HG02885 (cell line): Measurements from ENCODE around the gene LRRC55.
"Not testable (repeated sequence)": the region's sequence is repeated elsewhere in the genome, so short reads cannot be mapped to it uniquely, and the experiment has no call there.

Source experiments
- ATAC-seq: cut with Tn5 transposase; IDR thresholded peaks from one replicate; pipeline ENCODE4 v1.9.1; 2021; ENCODE audit warnings: mild to moderate bottlenecking; ENCODE audit not compliant: unreplicated experiment, poor library complexity

LRRC55 gene

GRCh38 chr11:57158599-57158998 is 23.2 kb upstream of the LRRC55 start:
- ATAC-seq: no peak

GRCh38 chr11:57160665-57161064 is 21.1 kb upstream of the LRRC55 start:
- ATAC-seq: no peak

GRCh38 chr11:57161351-57161750 is 20.4 kb upstream of the LRRC55 start:
- no peak for ATAC-seq

GRCh38 chr11:57162179-57162898 is 19.4 kb upstream of the LRRC55 start:
- ATAC-seq: no peak

GRCh38 chr11:57163160-57163868 is 18.4 kb upstream of the LRRC55 start:
- no peak for ATAC-seq

- no peak for ATAC-seq
These were observed 17.4 kb upstream of the LRRC55 start for GRCh38 chr11:57164317-57164716.

GRCh38 chr11:57167125-57167846 is 14.5 kb upstream of the LRRC55 start:
- ATAC-seq: no peak

- ATAC-seq: not testable (repeated sequence)
These were observed 11.9 kb upstream of the LRRC55 start for GRCh38 chr11:57169732-57170313.

- ATAC-seq: no peak
These were observed 9.7 kb upstream of the LRRC55 start for GRCh38 chr11:57172031-57172430.

- ATAC-seq: no peak
These were observed 7.1 kb upstream of the LRRC55 start for GRCh38 chr11:57174656-57175055.

GRCh38 chr11:57175478-57175877 is 6.3 kb upstream of the LRRC55 start:
- no peak for ATAC-seq

- no peak for ATAC-seq
These were observed 3.4 kb upstream of the LRRC55 start for GRCh38 chr11:57178334-57178733.

GRCh38 chr11:57179681-57180080 is 2.1 kb upstream of the LRRC55 start:
- no peak for ATAC-seq

GRCh38 chr11:57180081-57180561 is 1.6 kb upstream of the LRRC55 start:
- ATAC-seq: no peak

- ATAC-seq: no peak
These were observed 789 bp upstream of the LRRC55 start for GRCh38 chr11:57180964-57181363.

GRCh38 chr11:57182896-57183295 is 1.1 kb downstream of the LRRC55 start:
- no peak for ATAC-seq

- no peak for ATAC-seq
These were observed 8.8 kb downstream of the LRRC55 start for GRCh38 chr11:57190548-57190947.

- no peak for ATAC-seq
These were observed 9.8 kb downstream of the LRRC55 start for GRCh38 chr11:57191311-57192219.

- ATAC-seq: no peak
These were observed 10.6 kb downstream of the LRRC55 start for GRCh38 chr11:57192316-57192715.

GRCh38 chr11:57196596-57196995 is 14.8 kb downstream of the LRRC55 start:
- ATAC-seq: no peak
